ENCODE measurements around the gene IDE.
"Not testable (repeated sequence)": the region's sequence is repeated elsewhere in the genome, so short reads cannot be mapped to it uniquely, and the experiment has no call there.

IDE gene

GRCh38 chr10:92573798-92574547, at the start of gene IDE:
IDE (minus strand) TSS chr10:92574093; CDS start chr10:92574019, 74 bp downstream.
- DNase-seq: peak; percentile 84

- no peak for DNase-seq
Measured at GRCh38 chr10:92619368-92619767, 45.5 kb upstream of the IDE start.

- no peak for DNase-seq
Measured at GRCh38 chr10:92615515-92615914, 41.6 kb upstream of the IDE start.

GRCh38 chr10:92604841-92605240, 30.9 kb upstream of the IDE start:
- DNase-seq: no peak

GRCh38 chr10:92598321-92598720, 24.4 kb upstream of the IDE start:
- no peak for DNase-seq

GRCh38 chr10:92595505-92595904, 21.6 kb upstream of the IDE start:
- no peak for DNase-seq

- no peak for DNase-seq
Measured at GRCh38 chr10:92593619-92594588, 20.0 kb upstream of the IDE start.

- peak; percentile 96 for DNase-seq
Measured at GRCh38 chr10:92592761-92593618, 19.1 kb upstream of the IDE start, which contains the start of gene KIF11. KIF11 (plus strand) TSS chr10:92593130; CDS start chr10:92593376, 246 bp downstream.

- peak; percentile 90 for DNase-seq
Measured at GRCh38 chr10:92591550-92592022, 17.7 kb upstream of the IDE start.

- peak; percentile 25 for DNase-seq
Measured at GRCh38 chr10:92590623-92591549, 17.0 kb upstream of the IDE start.

GRCh38 chr10:92582347-92582746, 8.5 kb upstream of the IDE start:
- DNase-seq: not testable (repeated sequence)

GRCh38 chr10:92575961-92576360, 2.1 kb upstream of the IDE start:
- DNase-seq: peak; percentile 71

- DNase-seq: no peak
Measured at GRCh38 chr10:92574548-92575261, 812 bp upstream of the IDE start.

GRCh38 chr10:92573091-92573797, 649 bp downstream of the IDE start:
- no peak for DNase-seq

GRCh38 chr10:92572362-92573090, 1.4 kb downstream of the IDE start:
- no peak for DNase-seq

GRCh38 chr10:92571649-92572048, 2.2 kb downstream of the IDE start:
- no peak for DNase-seq

GRCh38 chr10:92569663-92570062, 4.2 kb downstream of the IDE start:
- DNase-seq: not testable (repeated sequence)

GRCh38 chr10:92569071-92569470, 4.8 kb downstream of the IDE start:
- DNase-seq: no peak

GRCh38 chr10:92567952-92568600, 5.8 kb downstream of the IDE start:
- peak; percentile 66 for DNase-seq
